ENCODE results near the gene KCNT2. TPM values are rescaled to one million over a fixed set of nuclear protein-coding genes. Genes with fewer than 3 reads are reported as not detected.

Gene KCNT2
- total and polyA plus RNA-seq, 4 donors, result 1.7 to 11.2 (median 6.8) TPM

DNA sequence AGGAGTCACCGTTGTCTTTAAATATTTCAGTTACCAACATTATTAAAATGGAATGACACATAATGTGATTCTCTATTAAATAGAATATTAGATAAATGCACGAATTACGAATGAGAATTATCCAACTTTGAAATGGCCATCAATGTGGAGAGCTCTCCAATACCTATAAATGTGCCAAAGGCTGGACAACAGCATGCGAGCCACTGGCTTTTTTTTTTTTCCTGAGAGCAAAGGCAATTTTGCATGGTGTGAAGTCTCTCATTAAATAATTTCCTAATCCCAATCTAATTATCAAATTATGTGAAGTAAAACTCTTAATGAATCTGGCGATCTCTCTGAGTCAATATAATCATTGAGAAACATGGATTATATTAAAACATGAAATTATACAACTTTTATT lies 113.5 kb downstream of the KCNT2 start (continued):
- TF ChIP-seq JUND (IDR thresholded peaks at IDR 0.05) (no peak), RAD21 (IDR thresholded peaks at IDR 0.05) (no peak), CTCF (IDR thresholded peaks at IDR 0.05; ENCODE audit: low read depth, low read length, missing input control) (no peak), EGR1 (IDR thresholded peaks at IDR 0.05; ENCODE audit: low read depth in 2 of 2) (no peak)

GRCh38 chr1:196493881-196494280 lies 114.4 kb downstream of the KCNT2 start:
- Histone ChIP-seq H3K36me3 (ENCODE audit: control insufficient read depth in 4 of 4, insufficient read depth in 3 of 4, low read depth in 1 of 4, low read length in 3 of 4) (no peaks in the 10 kb centered on the region), H3K9ac (ENCODE audit: low read depth in 1 of 2, low read length in 2 of 2) (no peak overlapping the region), H3K9me3 (ENCODE audit: control insufficient read depth in 4 of 4, low read length in 3 of 4) (no peaks in the 10 kb centered on the region), H3K4me1 (ENCODE audit: control insufficient read depth in 4 of 4, insufficient read depth in 4 of 4, low read length in 3 of 4) (peaks cover 0 to 2% (median 0%) of the 10 kb centered on the region in 4 donors), H3K27me3 (ENCODE audit: control insufficient read depth in 4 of 4, insufficient read depth in 4 of 4, low read length in 3 of 4) (no peaks in the 10 kb centered on the region), H3K4me3 (ENCODE audit: low read depth in 1 of 3, low read length in 3 of 3) (no peak overlapping the region), H3K27ac (ENCODE audit: low read depth in 1 of 2, low read length in 2 of 2) (no peak overlapping the region)
- TF ChIP-seq GABPA (IDR thresholded peaks at IDR 0.05 in 1 of 2, conservative IDR thresholded peaks at IDR 0.05 in 1 of 2), result no peak
- TF ChIP-seq NR2F2 (IDR thresholded peaks at IDR 0.05), result no peak
- TF ChIP-seq JUND (IDR thresholded peaks at IDR 0.05), result no peak
- TF ChIP-seq FOXA2 (IDR thresholded peaks at IDR 0.05), result no peak
- no peak for TF ChIP-seq EGR1 (IDR thresholded peaks at IDR 0.05; ENCODE audit: low read depth in 2 of 2)
- TF ChIP-seq CTCF (IDR thresholded peaks at IDR 0.05; ENCODE audit: low read depth, low read length, missing input control), result no peak
- TF ChIP-seq MAX (IDR thresholded peaks at IDR 0.05), result no peak
- TF ChIP-seq, protein P1, sequence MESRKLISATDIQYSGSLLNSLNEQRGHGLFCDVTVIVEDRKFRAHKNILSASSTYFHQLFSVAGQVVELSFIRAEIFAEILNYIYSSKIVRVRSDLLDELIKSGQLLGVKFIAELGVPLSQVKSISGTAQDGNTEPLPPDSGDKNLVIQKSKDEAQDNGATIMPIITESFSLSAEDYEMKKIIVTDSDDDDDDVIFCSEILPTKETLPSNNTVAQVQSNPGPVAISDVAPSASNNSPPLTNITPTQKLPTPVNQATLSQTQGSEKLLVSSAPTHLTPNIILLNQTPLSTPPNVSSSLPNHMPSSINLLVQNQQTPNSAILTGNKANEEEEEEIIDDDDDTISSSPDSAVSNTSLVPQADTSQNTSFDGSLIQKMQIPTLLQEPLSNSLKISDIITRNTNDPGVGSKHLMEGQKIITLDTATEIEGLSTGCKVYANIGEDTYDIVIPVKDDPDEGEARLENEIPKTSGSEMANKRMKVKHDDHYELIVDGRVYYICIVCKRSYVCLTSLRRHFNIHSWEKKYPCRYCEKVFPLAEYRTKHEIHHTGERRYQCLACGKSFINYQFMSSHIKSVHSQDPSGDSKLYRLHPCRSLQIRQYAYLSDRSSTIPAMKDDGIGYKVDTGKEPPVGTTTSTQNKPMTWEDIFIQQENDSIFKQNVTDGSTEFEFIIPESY (IDR thresholded peaks at IDR 0.05), result no peak
- TF ChIP-seq FOXA1 (IDR thresholded peaks at IDR 0.05), result no peak
- TF ChIP-seq HNF4A (conservative IDR thresholded peaks at IDR 0.05), result no peak
- no peak for DNase-seq (ENCODE audit: low spot score)
- WGBS, result 85% methylated on average over 4 of the region's 4 CpGs

- no peak for DNase-seq (ENCODE audit: low spot score)
- Histone ChIP-seq H3K9ac (ENCODE audit: low read depth in 1 of 2, low read length in 2 of 2) (no peak overlapping the region), H3K27me3 (ENCODE audit: control insufficient read depth in 4 of 4, insufficient read depth in 4 of 4, low read length in 3 of 4) (no peaks in the 10 kb centered on the region), H3K4me3 (ENCODE audit: low read depth in 1 of 3, low read length in 3 of 3) (no peak overlapping the region), H3K4me1 (ENCODE audit: control insufficient read depth in 4 of 4, insufficient read depth in 4 of 4, low read length in 3 of 4) (no peaks in the 10 kb centered on the region), H3K27ac (ENCODE audit: low read depth in 1 of 2, low read length in 2 of 2) (no peak overlapping the region), H3K36me3 (ENCODE audit: control insufficient read depth in 4 of 4, insufficient read depth in 3 of 4, low read depth in 1 of 4, low read length in 3 of 4) (peaks cover 0 to 6% (median 2%) of the 10 kb centered on the region in 4 donors), H3K9me3 (ENCODE audit: control insufficient read depth in 4 of 4, low read length in 3 of 4) (no peaks in the 10 kb centered on the region)
- TF ChIP-seq TAF1 (conservative IDR thresholded peaks at IDR 0.05) (no peak), ATF3 (IDR thresholded peaks at IDR 0.05) (no peak), HNF4A (conservative IDR thresholded peaks at IDR 0.05) (no peak), FOXA1 (IDR thresholded peaks at IDR 0.05) (no peak), NR2F2 (IDR thresholded peaks at IDR 0.05) (no peak), RXRA (IDR thresholded peaks at IDR 0.05) (no peak), GABPA (IDR thresholded peaks at IDR 0.05 in 1 of 2, conservative IDR thresholded peaks at IDR 0.05 in 1 of 2) (no peak), RAD21 (IDR thresholded peaks at IDR 0.05) (no peak), CTCF (IDR thresholded peaks at IDR 0.05; ENCODE audit: low read depth, low read length, missing input control) (no peak), HNF4G (IDR thresholded peaks at IDR 0.05) (no peak), SP1 (IDR thresholded peaks at IDR 0.05) (no peak), EGR1 (IDR thresholded peaks at IDR 0.05; ENCODE audit: low read depth in 2 of 2) (no peak)
- TF ChIP-seq, protein P1 (IDR thresholded peaks at IDR 0.05), result no peak
Measured at GRCh38 chr1:196488579-196488978, 119.7 kb downstream of the KCNT2 start.

Measured in liver (tissue), 9 donors.